GM19468 (cell line): Measurements from ENCODE around the gene TMEM53.

Experiments
- ATAC-seq: cut with Tn5 transposase; IDR thresholded peaks from one replicate; pipeline ENCODE4 v1.9.1; 2021; ENCODE audit warnings: mild to moderate bottlenecking, moderate library complexity, moderate number of reproducible peaks; ENCODE audit not compliant: unreplicated experiment; ENCODE audit errors: extremely low read depth

TMEM53 gene

DNA sequence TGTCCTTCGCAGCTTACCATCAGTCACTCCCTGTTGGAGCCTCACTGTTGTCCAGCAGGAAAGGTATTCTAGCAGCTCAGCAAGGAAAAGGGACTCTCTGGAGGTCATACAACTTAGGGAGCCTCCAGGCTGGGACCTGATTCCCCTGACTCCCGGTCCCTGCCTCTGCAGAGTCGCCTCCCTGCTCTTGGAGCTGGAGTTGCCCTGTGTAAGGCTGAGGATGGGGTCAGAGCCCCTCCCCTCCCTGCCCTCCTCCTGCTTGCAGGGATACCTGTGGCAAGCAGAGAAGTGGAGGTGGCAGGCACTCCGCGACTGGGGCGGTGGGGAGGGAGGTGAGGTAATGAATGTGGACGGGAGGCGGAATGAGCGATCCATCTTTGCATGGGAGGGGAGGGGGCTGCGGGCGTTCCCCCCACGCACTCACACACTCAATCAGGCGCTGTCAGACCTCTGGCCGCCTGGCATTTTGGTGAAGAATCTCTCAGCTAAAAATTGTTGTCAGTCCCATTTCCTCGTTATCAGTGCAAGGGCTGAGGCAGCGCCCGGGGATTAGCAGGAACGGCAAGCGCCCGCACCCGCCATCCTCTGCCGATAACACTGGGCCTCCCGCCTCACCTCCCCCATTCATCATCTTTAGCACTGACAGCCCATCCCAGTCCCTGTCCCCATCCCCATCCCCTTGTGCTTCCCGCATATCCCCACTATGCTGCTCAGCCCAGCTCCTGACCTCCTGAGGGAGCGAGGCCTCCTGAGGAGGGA, 64.3 kb downstream of the TMEM53 start:
- no peak for ATAC-seq

DNA sequence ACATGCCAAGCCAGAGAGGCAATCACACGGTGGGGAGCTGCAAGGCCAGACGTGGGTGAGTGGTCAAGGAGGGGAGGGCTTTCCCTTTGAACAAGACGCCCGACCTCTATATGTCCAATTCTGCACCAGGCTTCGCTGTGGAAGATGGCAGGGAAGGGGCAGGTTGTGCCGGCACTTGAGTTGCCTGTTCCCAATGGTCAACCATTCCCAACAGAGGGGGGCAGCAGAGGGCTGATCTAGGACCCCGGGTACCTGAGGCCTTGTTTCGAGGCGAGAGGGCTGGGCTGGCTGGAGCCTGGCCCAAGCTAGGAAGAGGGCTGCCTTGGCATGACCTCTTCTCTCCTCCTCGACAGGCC, 64.9 kb downstream of the TMEM53 start:
- no peak for ATAC-seq

DNA sequence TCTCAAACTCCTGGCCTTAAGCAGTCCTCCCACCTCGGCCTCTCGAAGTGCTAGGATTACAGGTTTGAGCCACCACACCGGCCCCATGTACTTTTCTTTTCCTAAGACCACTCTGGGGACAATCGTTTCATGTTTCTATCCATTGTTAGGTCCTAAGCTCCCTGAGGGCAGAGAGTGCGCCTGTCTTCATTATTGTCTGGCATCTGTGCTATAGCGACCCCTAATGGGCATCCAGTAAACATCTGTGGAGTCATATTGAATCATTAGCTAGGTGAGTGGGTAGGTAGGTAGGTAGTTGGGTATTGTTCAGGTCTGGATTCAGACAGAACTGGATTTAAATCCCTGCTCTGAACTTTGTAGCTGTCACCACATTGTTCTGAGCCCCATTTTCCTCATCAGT, 66.1 kb downstream of the TMEM53 start:
- no peak for ATAC-seq

GRCh38 chr1:44606701-44607281, 67.5 kb downstream of the TMEM53 start:
- ATAC-seq = no peak

- ATAC-seq = no peak
Observed at GRCh38 chr1:44605914-44606615, 68.2 kb downstream of the TMEM53 start.

GRCh38 chr1:44604157-44604955, 69.9 kb downstream of the TMEM53 start:
- no peak for ATAC-seq

DNA sequence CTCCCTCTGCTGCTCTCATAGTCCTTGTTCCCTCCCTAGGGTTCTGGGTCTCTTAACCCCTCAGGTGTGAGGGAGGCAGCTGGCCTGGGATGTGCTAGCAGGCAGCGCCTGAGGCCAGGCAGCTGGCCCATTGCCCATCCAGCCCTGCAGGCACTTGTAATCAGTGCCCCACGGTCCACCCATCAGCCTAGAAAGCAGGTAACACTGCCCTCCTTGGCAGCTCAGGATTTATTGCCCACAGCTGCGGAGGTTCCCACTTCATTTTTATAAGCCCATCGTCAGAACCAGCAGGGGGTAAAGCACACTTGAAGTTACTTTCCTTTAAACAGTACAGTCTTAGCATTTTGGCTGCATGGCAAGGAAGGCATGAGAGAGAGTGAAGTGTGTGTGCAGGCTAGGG, 70.6 kb downstream of the TMEM53 start:
- ATAC-seq = no peak
